Prostate gland (tissue), 2 donors: ENCODE measurements around the gene SLC1A2. TPM values are rescaled to one million over a fixed set of nuclear protein-coding genes. Genes with fewer than 3 reads are reported as not detected.

Source experiments
- DNase-seq: peaks from one replicate; pipeline ENCODE4 v3.0.0-alpha.2; 2019; ENCODE audit warnings: low spot score
- H3K27ac ChIP-seq, 2 donors: fragments of 200-600 bp; sonication (generic); 2 replicates each; pipeline ENCODE4 v1.5.1; 2017 to 2019
- H3K27me3 ChIP-seq: fragments of 200-600 bp; sonication (generic); replicated peaks from 2 replicates; pipeline ENCODE4 v1.5.1; 2019; ENCODE audit not compliant: insufficient read depth
- H3K36me3 ChIP-seq, 2 donors: fragments of 200-600 bp; sonication (generic); 1 replicate in 1 of 2; 2 replicates in 1 of 2; pipeline versions ENCODE4 v1.5.1 to v1.8.1; 2017 to 2019
- H3K4me1 ChIP-seq: fragments of 200-600 bp; sonication (generic); replicated peaks from 2 replicates; pipeline ENCODE4 v1.5.1; 2019
- H3K4me3 ChIP-seq, 2 donors: fragments of 200-600 bp; sonication (generic); 2 replicates each; pipeline ENCODE4 v1.5.1; 2017 to 2019
- H3K9me3 ChIP-seq: fragments of 200-600 bp; sonication (generic); 2 replicates; pipeline ENCODE4 v1.5.1; 2017
- POLR2A ChIP-seq: fragments of 450-650 bp; IDR thresholded peaks from one replicate; pipeline ENCODE4 v1.6.1; 2016; ENCODE audit warnings: antibody characterized with exemption, mild to moderate bottlenecking
- POLR2AphosphoS5 ChIP-seq: sonication (generic); formaldehyde crosslinking; IDR thresholded peaks from one replicate; pipeline ENCODE4 v1.6.1; 2017; ENCODE audit warnings: antibody characterized with exemption
- WGBS: methylation state at CpG from one replicate; pipeline ENCODE4 v1.1.5; 2018; 5-methylcytosine and 5-hydroxymethylcytosine counted together
- intact Hi-C: fragments of 100-400 bp; cut with DNase I; formaldehyde crosslinking; loops from one replicate; pipeline ENCODE4 v1.14.2; 2022
- total RNA-seq, 2 donors: library from RNA; depleted of rRNA; stranded (reverse); fragments of >200 nt; gene quantifications; one replicate each; pipeline ENCODE4 v1.1.0, GENCODE V29; 2016
- TF ChIP-seq, protein P1 (sequence below), 4 experiments: fragments of 200-600 bp in 2 of 4; fragments of 450-650 bp in 2 of 4; sonication (generic) in 2 of 4; IDR thresholded peaks; 1 replicate in 3 of 4; 2 replicates in 1 of 4; pipeline ENCODE4 v1.5.1; 2016 to 2019; ENCODE audit warnings: antibody characterized with exemption in 4 of 4, mild to moderate bottlenecking in 2 of 4, moderate library complexity in 2 of 4

SLC1A2 gene
- total RNA-seq, 2 donors from 2014 or later: 0.82 to 1.5 TPM

DNA sequence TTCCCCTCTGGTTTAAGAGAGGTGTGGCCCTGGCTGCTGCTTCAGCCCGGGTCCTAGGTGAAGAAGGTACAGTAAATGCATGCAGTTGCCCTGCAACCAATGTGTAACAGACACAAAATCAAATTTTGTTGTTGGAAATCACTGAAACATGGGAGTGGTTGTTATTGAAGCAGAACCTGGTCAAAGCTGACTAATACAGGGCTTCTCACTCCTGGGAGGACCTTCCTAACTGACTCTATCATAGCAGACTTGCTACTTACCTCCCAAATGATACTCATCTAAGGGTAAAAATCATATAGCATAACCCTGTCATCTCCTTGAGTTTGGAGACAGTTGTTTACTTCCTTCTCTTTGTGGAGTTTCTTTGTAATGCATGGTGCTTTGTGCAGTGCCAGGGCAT is 52.6 kb downstream of the SLC1A2 start:
- no peak for DNase-seq
- H3K27ac ChIP-seq: no peak overlapping the region
- H3K4me3 ChIP-seq: no peak overlapping the region
- no peaks in the 10 kb centered on the region for H3K36me3 ChIP-seq
- H3K9me3 ChIP-seq: no peaks in the 10 kb centered on the region
- peaks cover 7% of the 10 kb centered on the region for H3K4me1 ChIP-seq
- 88% methylated on average over 1 of the region's 1 CpG for WGBS
- H3K27me3 ChIP-seq: no peaks in the 10 kb centered on the region
- intact Hi-C loops: loop anchor here (10.0 kb wide), 1 partner anchor 112 kb away; no protein-coding TSS in a partner anchor
- TF ChIP-seq POLR2AphosphoS5 (no peak), POLR2A (no peak)
- TF ChIP-seq, protein P1, sequence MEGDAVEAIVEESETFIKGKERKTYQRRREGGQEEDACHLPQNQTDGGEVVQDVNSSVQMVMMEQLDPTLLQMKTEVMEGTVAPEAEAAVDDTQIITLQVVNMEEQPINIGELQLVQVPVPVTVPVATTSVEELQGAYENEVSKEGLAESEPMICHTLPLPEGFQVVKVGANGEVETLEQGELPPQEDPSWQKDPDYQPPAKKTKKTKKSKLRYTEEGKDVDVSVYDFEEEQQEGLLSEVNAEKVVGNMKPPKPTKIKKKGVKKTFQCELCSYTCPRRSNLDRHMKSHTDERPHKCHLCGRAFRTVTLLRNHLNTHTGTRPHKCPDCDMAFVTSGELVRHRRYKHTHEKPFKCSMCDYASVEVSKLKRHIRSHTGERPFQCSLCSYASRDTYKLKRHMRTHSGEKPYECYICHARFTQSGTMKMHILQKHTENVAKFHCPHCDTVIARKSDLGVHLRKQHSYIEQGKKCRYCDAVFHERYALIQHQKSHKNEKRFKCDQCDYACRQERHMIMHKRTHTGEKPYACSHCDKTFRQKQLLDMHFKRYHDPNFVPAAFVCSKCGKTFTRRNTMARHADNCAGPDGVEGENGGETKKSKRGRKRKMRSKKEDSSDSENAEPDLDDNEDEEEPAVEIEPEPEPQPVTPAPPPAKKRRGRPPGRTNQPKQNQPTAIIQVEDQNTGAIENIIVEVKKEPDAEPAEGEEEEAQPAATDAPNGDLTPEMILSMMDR (IDR thresholded peaks at IDR 0.05): no peak

DNA sequence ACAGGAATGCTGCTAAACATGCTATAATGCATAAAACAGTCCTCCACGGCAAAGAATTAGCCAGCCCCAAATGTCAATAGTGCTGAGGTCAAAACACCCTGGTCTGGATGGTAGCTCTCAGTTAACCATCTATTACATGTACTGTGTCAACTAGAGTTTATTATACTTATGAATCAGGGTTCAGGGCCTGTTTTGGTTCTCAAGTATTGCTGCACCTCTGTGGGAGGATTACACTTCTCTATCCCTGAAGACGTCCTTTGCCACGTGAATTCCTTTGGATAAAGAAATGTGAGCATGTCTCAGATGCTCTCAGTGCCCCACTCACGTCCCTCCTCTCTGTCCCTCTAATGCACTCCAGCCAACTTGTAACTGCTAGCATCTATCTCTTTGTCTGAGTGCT is 53.4 kb downstream of the SLC1A2 start:
- Histone ChIP-seq H3K36me3 (no peaks in the 10 kb centered on the region), H3K4me3 (no peak overlapping the region), H3K9me3 (no peaks in the 10 kb centered on the region), H3K4me1 (peaks cover 7% of the 10 kb centered on the region), H3K27ac (no peak overlapping the region), H3K27me3 (no peaks in the 10 kb centered on the region)
- no peak for DNase-seq
- WGBS: 67% methylated on average over 4 of the region's 4 CpGs
- intact Hi-C loops: loop anchor here (10.0 kb wide), 1 partner anchor 111 kb away; no protein-coding TSS in a partner anchor
- TF ChIP-seq, protein P1 (IDR thresholded peaks at IDR 0.05): no peak
- TF ChIP-seq POLR2A (no peak), POLR2AphosphoS5 (no peak)

DNA sequence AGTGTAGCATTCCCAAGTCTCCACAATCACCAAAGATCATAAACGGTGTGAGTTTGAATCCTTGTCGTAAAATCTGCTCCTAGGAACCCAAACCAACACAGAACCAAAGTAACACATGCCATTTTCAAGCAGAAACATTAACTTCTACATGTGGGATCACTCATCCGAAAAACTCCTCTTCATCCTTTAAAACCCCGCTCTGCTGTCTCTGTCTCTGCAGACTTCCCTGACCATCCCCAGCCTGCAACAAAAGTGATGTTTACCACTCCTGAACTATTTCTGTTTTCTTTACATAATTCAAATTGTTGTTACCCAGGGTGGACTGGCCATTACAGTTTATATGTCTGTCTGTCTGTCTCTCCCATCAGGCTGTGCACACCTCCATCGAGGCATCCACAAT is 54.0 kb downstream of the SLC1A2 start:
- Histone ChIP-seq H3K27ac (no peak overlapping the region), H3K36me3 (no peaks in the 10 kb centered on the region), H3K27me3 (no peaks in the 10 kb centered on the region), H3K4me1 (peaks cover 7% of the 10 kb centered on the region), H3K4me3 (no peak overlapping the region), H3K9me3 (no peaks in the 10 kb centered on the region)
- intact Hi-C loops: loop anchor here (10.0 kb wide), 1 partner anchor 111 kb away; no protein-coding TSS in a partner anchor
- TF ChIP-seq POLR2AphosphoS5 (no peak), POLR2A (no peak)
- TF ChIP-seq, protein P1 (IDR thresholded peaks at IDR 0.05): no peak
- 88% methylated on average over 5 of the region's 5 CpGs for WGBS
- DNase-seq: no peak

DNA sequence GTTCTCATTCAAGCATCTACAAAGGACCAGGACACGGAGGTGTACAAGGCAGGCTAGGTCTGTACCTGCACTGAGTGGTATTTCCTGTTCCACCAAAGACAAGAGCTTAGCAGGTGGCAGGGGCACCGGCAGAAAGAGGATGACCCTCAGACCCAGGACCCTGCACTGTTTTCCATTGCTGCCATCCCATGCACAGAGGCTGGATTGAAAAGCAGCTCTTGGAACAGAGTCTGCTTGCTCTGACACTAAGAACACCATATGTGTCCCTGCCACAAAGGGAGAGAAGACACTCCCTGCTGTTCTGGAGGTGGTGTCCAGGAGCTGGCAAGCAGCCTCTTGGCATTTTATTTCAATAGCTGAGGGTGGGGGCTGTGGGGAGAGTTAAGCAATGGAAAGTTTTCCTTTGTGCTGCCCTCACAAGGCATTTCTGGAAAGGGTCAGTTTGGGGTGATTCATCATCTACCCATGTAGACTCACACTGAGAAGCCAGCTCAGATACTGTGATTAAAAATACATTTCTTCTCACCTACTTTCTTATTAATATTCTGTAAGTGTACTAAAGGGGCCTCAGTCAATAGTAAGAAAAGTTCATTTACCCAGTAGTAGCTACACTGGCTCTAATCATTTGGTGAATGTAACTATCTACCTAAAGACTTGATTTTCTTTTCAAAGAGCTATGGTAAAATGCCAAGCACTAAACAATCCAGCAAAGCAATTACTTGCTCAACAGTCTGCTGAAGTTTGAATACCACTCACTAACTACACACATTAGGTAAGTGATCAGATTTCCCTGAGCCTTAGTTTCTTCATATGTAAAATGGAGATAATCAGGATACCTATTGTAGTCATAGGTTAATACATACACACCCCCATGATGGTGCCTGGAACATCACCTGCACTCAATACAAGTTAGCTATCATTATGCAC is 55.2 kb downstream of the SLC1A2 start:
- Histone ChIP-seq H3K36me3 (no peaks in the 10 kb centered on the region), H3K4me1 (peaks cover 7% of the 10 kb centered on the region), H3K4me3 (no peak overlapping the region), H3K9me3 (no peaks in the 10 kb centered on the region), H3K27me3 (no peaks in the 10 kb centered on the region), H3K27ac (peak overlapping the region; percentile 49)
- TF ChIP-seq POLR2A (no peak), POLR2AphosphoS5 (peak; percentile 88)
- TF ChIP-seq, protein P1 (IDR thresholded peaks at IDR 0.05): no peak
- WGBS: 20% methylated on average over 2 of the region's 2 CpGs
- intact Hi-C loops: loop anchor here (10.0 kb wide), 1 partner anchor 109 kb away; no protein-coding TSS in a partner anchor
- peak; percentile 83 for DNase-seq
